Stimulated activated CD4-positive, alpha-beta T cell treated with anti-CD3 and anti-CD28 coated beads, Interleukin-15, amount 100 ng/mL, for 1 hour (primary cell): ENCODE data around the gene PRKN.

Experiments used
- DNase-seq, 2 donors: peaks; one replicate each; pipeline ENCODE4 v3.0.0-alpha.2; 2020; ENCODE audit warnings: low read depth in 1 of 2, low spot score in 1 of 2

The PRKN gene

DNA sequence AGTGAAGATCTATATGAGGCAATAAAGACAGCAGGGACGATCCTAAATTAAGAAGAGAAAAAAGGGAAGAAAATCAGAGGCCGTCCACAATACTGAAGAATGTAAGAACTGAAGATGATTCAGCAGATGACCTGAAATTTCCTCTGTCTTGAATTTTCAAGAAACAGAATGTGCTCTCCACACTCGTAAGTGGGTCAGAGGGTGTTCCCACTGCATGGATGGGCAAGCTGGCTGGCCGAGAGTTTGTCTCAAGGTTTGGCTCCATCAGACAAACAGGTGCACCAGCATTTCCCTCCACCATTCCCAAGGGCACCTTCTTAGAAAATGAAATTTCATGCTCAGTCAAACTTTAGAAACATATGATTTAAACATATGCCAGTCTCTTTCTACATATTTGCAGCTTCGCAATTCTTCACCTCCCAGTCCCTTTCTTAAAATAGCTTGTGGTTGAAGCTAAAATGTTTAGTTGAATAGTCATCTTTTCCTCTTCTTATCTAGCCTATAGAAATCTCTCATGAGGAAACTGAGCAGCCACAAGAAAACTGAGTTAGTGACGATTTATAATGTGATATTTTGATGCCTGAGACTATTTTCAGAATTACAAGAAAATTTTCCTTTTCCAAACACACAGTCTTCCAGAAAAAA is 576.4 kb downstream of the PRKN start:
- no peak for DNase-seq

DNA sequence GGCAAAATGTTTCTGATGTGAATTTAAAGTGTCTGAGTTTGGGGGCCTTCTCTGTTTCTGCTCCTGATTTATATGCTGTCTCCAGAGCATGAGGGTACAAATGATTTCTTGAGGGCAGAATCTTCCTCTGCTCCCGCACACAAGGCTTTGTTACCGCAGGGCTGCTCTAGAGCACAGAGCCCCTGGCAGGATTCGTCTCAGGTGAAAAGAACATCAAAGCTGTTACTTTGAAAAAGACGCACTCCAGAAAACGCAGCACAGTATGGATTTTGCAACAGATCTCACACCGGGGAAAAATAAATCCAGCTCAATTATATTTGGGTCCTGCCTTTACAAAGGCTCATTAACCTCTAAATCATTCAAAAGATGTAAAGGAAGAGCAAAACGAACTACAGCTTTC is 577.3 kb downstream of the PRKN start:
- no peak for DNase-seq

DNA sequence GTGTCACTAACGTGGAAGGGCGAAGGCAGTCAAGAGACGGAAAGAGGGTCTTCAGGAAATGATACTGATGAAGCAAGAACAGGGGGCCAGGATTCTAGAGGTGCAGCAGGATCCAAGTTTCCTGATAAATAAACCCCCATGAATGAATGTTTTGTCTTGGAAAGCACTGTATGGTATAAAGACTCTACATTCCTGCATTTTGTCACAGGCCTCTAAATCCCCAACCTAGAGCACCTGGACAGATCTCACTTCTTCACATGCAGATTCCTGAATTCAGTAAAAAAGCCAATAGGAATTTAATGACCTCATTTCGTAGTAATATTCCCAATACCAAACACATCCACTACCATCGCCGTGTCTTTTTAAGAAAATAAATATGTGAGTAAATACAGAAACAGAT is 577.8 kb downstream of the PRKN start:
- no peak for DNase-seq

DNA sequence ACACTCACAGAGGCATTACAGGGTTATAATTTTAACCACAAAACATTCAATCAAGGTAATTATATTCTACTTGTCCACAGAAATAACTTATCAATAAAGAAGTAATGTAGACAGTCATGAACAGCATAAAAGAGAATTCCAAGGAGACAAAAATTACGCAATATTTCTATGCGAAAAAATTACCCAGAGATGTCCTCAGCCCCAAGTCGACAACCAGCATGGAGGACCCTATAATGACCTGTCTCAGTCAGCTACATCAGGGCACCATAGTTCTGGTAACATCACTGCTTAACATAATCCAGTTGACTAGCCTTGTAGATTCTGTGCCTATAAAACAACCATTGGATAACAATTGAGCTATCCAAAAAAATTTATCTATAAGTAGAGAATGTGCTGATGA is 579.8 kb downstream of the PRKN start:
- no peak for DNase-seq

DNA sequence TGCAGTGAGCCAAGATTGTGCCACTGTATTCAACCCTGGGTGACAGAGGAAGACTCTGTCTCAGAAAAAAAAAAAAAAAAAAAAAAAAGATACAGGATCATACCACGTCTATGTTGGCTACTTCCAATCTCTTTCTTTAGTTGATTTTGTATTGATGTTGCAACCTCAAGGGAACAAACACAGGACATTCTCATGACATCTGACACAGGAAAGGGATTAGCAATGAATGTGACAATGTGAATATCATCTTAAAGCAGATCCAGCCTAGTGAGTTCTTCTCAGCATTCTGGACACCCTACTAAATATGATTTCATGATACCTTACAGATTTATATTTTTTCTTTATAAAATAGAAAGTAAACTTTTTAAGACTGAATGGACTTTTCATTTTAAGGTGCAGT is 580.3 kb downstream of the PRKN start:
- DNase-seq, result no peak

DNA sequence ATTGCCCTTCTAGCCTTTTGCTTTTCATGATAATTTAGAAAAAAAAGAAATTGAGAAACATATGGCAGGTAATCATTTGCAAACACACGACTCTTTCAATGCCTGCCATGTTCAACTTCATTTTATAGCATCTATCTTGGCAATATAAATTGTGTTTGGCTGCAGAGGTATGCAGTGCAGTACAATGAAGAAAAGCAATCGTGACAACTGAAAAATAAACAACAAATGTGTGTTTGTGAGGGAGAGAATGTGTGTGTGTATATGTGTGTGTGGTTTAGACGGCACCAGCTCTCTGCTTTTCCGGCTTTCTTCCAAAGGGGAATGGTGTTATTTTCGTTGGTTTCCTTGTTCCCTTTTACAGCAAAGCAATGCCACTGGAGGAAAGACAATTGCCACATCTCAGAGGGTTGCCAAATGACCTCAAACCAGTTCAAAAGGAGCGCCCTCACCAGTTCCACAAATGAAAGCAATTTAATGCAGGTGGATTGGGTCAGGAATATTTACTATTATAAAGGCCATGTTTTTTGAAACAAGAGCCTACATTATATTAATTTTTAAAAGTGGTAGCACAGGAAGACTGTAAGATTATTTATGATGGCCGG is 587.2 kb downstream of the PRKN start:
- DNase-seq, result no peak

DNA sequence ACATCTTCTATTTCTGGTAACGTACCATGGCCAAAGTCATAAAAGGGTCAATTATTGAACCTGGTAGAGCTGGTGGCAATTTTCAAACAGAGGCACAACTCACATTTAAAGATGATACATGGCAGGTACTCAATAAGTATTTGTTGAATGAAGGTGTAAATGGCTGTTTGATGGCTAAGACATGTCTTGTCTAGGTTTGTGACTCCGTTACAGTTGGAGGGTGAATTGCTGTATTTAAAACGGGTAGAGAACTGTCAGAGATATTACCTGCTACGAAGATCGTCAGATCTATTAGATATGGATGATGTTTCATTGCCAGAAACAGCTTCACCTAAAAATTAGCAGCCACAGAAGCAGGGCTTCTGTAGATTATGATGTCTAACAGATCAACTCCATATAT is 601.9 kb downstream of the PRKN start:
- DNase-seq, result no peak

DNA sequence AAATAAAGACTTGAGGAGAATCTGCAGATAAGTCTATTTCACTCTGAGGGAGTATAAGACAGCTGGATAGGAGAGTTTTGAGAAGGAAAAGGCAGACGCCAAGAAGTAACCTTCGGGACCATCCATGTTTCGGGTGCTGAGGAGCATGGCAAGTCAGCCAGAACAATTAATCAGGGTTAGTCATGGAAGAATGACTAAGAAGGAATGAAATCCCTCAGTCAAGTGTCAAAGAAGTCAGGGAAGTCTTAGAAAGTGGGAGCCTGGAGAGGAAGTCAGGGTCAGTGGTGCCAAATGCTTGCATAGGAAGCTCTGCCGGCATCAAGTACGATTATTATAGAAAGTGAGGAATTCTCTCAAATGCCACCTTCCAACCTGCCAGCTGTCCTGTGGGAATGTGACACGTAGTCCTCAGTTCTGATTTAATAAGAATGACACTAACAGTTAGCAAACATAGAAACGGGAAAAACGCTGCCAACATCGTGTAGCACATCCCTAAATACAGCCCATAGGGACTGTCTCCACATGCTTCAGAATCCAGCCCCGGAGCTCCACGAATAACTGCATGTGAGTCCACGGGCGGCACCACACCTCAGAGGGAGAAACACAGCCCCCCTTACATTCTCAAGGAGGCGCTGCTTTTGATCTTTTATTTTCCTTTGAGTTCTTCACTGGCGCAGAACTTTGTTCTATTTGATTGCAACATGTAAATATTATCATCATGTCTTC is 602.7 kb downstream of the PRKN start:
- no peak for DNase-seq

DNA sequence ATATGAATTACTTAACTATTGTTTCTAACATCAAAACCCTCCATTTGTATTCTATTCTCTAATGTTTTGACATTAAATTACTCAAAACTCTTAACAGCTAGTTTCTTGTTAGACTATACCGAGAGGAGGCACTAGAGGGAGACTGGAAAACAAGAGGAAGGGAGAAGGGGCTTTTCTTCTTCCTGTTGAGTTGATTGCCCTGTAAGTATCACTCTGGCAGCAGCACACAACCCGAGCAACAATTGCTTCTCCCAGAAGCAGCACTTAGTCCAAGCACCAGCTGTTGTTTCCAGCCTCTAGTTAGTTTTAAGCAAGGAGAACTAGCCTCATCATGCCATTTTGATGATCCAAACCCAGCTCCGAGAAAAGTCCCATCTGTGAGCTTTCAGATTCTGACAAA is 603.8 kb downstream of the PRKN start:
- DNase-seq, result no peak

DNA sequence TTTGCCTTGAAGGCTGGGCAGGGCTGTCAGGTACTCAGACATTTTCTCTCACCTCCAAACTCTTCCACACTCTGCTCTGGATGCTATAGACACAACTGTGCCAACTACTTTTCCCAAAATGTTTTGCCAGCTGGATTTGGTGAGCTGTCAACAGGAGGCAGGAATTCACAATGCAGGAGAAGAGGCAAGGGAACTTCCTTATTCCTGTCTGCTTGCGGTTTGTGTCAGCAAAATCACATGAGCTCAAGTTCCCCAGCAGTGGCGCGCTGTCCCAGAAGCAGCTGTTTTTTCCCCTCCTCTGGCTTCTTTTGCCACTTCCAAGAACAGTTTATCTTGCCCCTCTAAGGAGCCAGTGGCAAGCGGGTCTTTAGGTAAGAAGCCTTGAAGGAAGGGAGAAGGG is 608.2 kb downstream of the PRKN start:
- no peak for DNase-seq

DNA sequence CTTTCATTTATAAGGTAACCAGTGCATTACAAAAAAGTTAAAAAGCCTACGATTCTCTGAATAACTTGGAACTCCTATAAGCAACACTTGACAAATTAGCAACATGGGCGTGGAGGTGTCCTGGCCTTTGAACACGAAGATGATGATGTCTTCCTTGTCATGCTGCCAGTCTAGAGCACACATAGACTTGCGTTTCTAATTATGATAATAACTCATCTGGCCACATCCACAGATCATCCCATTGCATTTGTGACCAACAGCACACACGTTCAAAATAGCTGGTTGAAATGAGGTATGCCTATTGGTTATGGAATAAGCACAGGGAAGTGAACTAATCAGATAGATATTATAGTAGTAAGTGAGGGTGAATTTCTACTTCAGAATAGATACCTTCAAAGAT is 608.9 kb downstream of the PRKN start:
- no peak for DNase-seq

DNA sequence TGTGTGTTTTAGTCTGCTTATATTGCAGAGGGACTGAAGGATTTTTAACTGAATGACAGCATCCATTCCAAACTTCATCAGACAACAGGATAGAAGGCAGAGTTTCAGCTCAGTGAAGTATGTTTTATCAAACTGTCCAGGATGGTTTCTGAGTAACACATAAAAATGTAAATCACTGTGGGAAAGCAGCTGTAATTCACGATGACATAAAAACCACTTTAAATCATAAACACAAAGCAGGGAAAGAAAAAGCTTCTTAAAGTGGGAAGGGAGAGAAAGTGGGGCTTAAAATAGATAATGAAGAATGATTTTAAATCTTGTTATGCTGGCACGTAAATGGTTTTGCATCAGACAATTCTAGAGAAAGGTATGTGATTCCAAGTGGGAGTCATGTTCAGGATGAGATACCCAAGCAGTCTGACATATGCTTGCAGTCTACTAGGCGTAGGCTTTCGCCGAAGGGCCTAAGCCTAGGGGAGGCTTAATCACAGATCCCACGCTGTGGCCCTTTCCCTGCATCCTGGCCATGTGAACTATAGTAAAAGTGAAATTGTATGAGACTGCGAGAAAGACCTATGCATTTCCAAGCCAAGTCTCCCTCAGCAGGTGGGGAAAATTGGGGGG is 610.6 kb downstream of the PRKN start:
- DNase-seq, result no peak

DNA sequence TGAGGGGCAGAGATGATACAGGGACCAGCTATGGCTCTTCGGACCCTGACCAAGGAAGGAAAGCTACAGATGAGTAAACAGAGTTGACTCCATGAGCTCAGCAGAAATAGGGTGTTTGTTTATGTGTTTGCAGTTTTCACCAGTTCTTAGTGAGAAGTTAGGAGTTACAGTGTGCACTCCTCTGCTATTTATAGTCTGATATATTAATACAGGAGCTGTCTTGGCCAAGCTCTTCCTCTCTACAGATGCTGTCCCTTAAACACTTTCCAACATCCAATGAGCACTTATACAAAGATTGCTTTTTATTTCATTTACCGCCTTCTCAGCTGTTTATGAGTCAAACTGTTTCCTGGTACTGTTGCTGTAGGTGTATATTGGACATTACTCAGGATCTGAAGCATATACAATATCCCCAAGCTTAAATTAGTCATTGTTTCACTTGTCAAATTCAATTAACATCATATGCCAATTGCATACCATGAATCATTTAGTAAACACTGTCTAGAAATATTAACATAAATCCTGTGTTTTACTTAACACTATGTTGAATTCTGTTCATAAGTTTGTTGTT is 618.0 kb downstream of the PRKN start:
- DNase-seq, result no peak

DNA sequence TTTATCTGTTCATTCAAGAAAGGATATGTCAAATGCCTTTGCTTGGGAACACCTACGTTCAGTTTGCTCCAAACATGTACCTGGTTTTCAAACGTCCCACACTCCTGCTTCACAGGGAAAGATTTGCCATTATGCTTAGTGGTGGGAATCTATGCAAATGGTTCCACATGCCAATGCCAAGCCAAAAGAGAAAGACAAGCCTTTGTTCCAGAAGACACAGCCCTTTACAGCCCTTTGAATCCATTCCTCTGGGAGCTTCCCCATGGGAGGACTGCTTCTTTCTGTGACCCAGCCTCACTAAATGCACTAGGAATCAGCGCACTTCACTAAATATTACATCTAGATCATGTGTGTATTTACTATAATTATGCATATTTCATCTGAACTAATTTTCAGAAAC is 619.5 kb downstream of the PRKN start:
- no peak for DNase-seq

DNA sequence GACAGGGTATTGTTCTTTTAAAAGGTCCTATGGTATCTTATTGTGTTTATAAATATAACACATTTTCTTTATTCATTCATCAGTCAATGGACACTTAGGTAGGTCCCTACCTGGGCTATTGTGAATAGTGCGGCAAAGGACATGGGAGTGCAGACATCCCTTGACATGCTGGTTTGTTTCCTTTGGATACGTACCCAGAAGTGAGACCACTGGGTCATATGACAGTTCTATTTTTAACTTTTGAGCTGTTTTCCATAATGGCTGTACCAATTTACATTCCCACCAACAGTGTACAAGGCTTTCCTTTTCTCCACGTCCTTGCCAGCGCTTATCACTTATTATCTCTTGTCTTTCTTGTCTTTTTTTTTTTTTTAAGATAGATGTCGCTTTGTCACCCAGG is 627.5 kb downstream of the PRKN start:
- no peak for DNase-seq

DNA sequence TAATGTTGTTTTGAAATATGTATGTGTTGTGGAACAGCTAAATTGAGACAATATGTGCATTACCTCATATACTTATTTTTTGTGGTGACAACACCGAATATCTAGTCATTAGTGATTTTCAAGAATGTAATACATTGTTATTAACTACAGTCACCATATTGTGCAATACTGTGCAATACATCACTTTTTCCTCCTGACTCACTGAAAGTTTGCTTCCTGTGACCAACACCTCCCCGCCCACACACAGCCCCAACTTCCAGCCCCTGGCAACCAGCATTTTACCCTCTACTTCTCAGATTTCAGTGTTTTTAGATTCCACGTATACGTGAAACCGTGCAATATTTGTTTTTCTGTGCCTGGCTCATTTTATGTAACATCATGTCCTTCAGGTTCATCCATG is 627.9 kb downstream of the PRKN start:
- no peak for DNase-seq

DNA sequence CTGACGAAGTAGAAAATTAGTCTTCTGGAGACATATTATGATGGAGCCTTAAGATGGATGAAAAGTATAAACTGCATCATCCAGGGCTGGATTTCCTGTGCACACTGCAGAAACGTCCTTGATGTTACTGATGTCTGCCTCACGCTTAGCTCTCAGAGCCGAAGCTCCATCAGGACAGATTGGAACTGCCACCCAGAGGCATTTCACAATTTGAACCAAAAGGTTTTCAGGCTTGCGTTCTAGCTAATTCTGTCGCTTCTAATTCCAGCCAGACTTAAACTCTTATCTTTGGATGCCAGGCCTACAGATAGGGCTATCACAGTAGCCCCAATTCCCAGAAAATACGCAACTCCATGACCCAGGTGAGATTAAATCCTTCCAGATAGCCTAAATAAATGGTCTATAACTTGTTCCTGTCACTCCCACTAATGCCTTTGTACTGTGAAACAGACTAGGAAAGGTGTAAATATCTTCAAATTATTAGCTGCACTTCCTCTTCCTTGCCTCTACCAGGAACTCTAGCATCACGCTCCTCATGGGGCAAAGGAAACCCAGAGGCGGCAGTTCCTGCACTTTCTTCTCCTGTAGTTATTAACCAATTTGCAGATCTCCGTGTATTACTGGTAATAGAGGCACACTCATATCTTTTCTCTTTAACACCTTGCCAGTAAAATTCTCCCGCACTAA is 634.6 kb downstream of the PRKN start:
- DNase-seq, result no peak

DNA sequence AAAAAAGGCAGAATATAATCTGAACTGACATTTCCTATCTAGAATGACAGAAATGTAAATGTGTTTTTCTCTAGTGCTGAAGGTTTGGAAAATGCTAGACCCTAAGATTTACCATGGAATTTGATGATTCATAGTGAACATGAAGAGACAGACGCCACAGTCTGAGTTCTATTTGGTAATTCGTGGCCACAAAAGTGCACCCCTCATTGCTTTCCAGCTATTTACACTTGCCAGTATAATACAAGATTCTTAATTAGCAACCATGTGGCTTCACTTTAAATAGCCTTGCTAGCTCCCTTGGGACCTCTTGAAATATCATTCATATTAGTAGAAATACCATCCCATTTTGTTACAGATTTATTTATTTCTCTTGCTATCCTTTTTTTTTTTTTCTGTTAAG is 636.8 kb downstream of the PRKN start:
- DNase-seq, result no peak

DNA sequence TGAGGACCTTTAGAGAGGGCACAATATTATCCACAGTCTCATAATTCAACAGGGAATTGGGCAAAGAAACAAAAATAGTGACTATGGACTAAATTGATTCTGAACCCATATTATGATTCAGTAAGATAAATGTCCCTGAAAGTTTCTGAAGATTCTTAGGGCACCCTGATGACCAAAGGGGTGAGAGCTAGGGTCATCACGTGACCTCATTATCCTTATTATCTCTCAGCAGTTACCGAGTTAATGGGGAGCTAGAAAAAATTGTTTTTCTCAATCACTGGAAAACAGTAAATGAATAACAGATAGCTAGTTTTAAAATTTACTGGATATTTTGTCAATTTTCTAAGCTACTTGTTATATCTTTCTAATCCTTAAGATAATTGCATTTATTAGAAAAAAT is 639.5 kb downstream of the PRKN start:
- DNase-seq, result no peak

DNA sequence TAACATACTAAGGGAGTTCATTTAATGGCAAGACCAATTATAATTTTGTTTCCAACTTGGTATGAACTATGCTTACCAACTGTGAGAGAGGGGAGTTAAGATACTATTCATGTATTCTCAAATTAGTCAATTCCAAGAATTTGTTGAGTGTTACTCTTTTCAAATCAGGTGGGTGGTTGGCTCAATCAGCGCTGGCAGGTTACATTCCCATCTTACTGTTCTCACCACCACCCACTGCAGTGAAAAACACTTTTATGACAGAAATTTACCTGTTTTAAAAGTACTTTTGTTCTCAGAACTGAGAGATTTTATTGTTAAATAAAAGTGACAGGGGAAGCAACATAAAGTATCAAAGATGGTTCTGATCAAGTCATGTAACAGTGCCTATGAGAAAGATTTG is 642.0 kb downstream of the PRKN start:
- DNase-seq, result no peak

DNA sequence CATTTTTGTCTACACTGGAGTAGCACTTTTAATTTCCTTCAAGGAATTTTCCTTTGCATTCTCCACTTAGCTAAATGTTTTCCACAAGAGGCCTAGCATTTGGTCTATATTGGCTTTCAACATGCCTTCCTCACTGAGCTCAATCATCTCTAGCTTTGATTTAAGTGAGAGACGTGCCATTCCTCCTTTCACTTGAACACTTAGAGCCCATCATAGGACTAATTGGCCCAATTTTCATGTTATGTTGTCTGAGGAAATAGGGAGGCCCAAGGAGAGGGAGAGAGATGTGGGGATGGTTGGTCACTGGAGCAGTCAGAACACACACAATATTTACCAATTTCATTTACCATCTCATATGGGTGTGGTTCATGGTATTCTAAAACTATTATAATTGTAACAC is 645.0 kb downstream of the PRKN start:
- no peak for DNase-seq
